Sigmoid colon (tissue), 7 donors: Measurements from ENCODE around the gene MKRN2OS. TPM values are rescaled to one million over a fixed set of nuclear protein-coding genes. Genes with fewer than 3 reads are reported as not detected.
"Not testable (repeated sequence)": the region's sequence is repeated elsewhere in the genome, so short reads cannot be mapped to it uniquely, and the experiment has no call there.

Experiments used
- DNase-seq: peaks from one replicate; pipeline ENCODE4 v3.0.0-alpha.2; 2019
- H3K27ac ChIP-seq, 4 donors: fragments of 200-600 bp; sonication (generic); one replicate each; pipeline ENCODE4 v1.5.1; 2016 to 2019; ENCODE audit warnings: mild to moderate bottlenecking in 1 of 4
- H3K27me3 ChIP-seq, 3 donors: fragments of 200-600 bp; sonication (generic); one replicate each; pipeline ENCODE4 v1.5.1; 2019; ENCODE audit warnings: mild to moderate bottlenecking in 1 of 3
- H3K36me3 ChIP-seq, 4 donors: fragments of 200-600 bp; sonication (generic); one replicate each; pipeline ENCODE4 v1.5.1; 2016 to 2019
- H3K4me1 ChIP-seq, 4 donors: fragments of 200-600 bp; sonication (generic); one replicate each; pipeline ENCODE4 v1.5.1; 2017 to 2019
- H3K4me3 ChIP-seq, 4 donors: fragments of 200-600 bp; sonication (generic); one replicate each; pipeline ENCODE4 v1.5.1; 2017 to 2019; ENCODE audit warnings: mild to moderate bottlenecking in 2 of 4, moderate library complexity in 1 of 4
- H3K9me3 ChIP-seq, 4 donors: fragments of 200-600 bp in 3 of 4; sonication (generic) in 3 of 4; one replicate each; pipeline versions ENCODE4 v1.5.1 to v1.6.1; 2013 to 2019
- CTCF ChIP-seq, 4 experiments: fragments of 450-650 bp in 3 of 4; fragments of 200-600 bp in 1 of 4; IDR thresholded peaks; one replicate each; pipeline ENCODE4 v1.5.1; 2016 to 2019; ENCODE audit warnings: antibody characterized with exemption in 4 of 4, mild to moderate bottlenecking in 3 of 4, moderate library complexity in 2 of 4
- EP300 ChIP-seq, 4 donors: sonication (generic); formaldehyde crosslinking; IDR thresholded peaks; one replicate each; pipeline ENCODE4 v1.6.1; 2017; ENCODE audit warnings: antibody characterized with exemption in 4 of 4
- POLR2A ChIP-seq, 2 donors: fragments of 450-650 bp; IDR thresholded peaks; one replicate each; pipeline ENCODE4 v1.6.1; 2016; ENCODE audit warnings: antibody characterized with exemption in 2 of 2, mild to moderate bottlenecking in 2 of 2, moderate library complexity in 2 of 2
- POLR2AphosphoS5 ChIP-seq, 4 donors: sonication (generic); formaldehyde crosslinking; IDR thresholded peaks; one replicate each; pipeline ENCODE4 v1.6.1; 2017; ENCODE audit warnings: antibody characterized with exemption in 4 of 4
- WGBS, 2 donors: extraction: QIAGEN DNeasy Blood & Tissue Kit; methylation state at CpG; one replicate each; pipeline ENCODE4 v1.1.7; 2013; 5-methylcytosine and 5-hydroxymethylcytosine counted together
- intact Hi-C: fragments of 100-400 bp; cut with DNase I; formaldehyde crosslinking; loops from one replicate; pipeline ENCODE4 v1.15.1; 2023
- polyA plus RNA-seq, 3 donors: library from polyadenylated mRNA; stranded (reverse); fragments of 200-250 nt; gene quantifications; one replicate each; pipeline ENCODE4 v1.2.3, GENCODE V29; 2013
- total RNA-seq, 4 donors: library from RNA; depleted of rRNA; stranded (reverse); fragments of >200 nt; gene quantifications; one replicate each; pipeline ENCODE4 v1.1.0, GENCODE V29; 2016
- donor health status: healthy with polysubstance abuse.
- donor health status: Bipolar disorder and iron deficiency.
- donor health status: healthy.

MKRN2OS gene
- total and polyA plus RNA-seq, 7 donors: 4.0 to 14.6 (median 10.8) TPM; not detected in 4

- no peak for DNase-seq
- TF ChIP-seq EP300 (IDR thresholded peaks at IDR 0.05): no peak
- intact Hi-C loops: no loop called here
Observed at GRCh38 chr3:12544652-12545472, 437 bp downstream of the MKRN2OS start.

GRCh38 chr3:12543497-12543896, 1.8 kb downstream of the MKRN2OS start:
- H3K4me1 ChIP-seq, H3K27me3 ChIP-seq, H3K27ac ChIP-seq, H3K4me3 ChIP-seq, DNase-seq, intact Hi-C loops, H3K9me3 ChIP-seq: not testable (repeated sequence)
- peaks cover 0 to 18% (median 2%) of the 10 kb centered on the region in 4 donors for H3K36me3 ChIP-seq
- WGBS, 2 donors: 92 to 93% methylated on average over 12 of the region's 12 CpGs

More at GRCh38 chr3:12544652-12545472, 437 bp downstream of the MKRN2OS start:
- Histone ChIP-seq H3K36me3 (peaks cover 0 to 6% (median 2%) of the 10 kb centered on the region in 4 donors), H3K27ac (no peak overlapping the region), H3K4me1 (no peaks in the 10 kb centered on the region), H3K4me3 (no peak overlapping the region), H3K9me3 (no peaks in the 10 kb centered on the region), H3K27me3 (no peaks in the 10 kb centered on the region)
- 17 to 66% methylated on average over 11 of the region's 11 CpGs for WGBS, 2 donors

GRCh38 chr3:12541625-12542024, 3.7 kb downstream of the MKRN2OS start:
- no peak overlapping the region for H3K4me3 ChIP-seq
- no peaks in the 10 kb centered on the region for H3K9me3 ChIP-seq
- no peaks in the 10 kb centered on the region for H3K4me1 ChIP-seq
- peaks cover 0 to 18% (median 2%) of the 10 kb centered on the region in 4 donors for H3K36me3 ChIP-seq
- TF ChIP-seq EP300 (IDR thresholded peaks at IDR 0.05) (no peak), POLR2AphosphoS5 (IDR thresholded peaks at IDR 0.05) (no peak), POLR2A (IDR thresholded peaks at IDR 0.05) (no peak), CTCF (IDR thresholded peaks at IDR 0.05) (no peak)
- intact Hi-C loops: no loop called here
- H3K27me3 ChIP-seq: no peaks in the 10 kb centered on the region
- no peak for DNase-seq
- WGBS, 2 donors: 77 to 78% methylated on average over 8 of the region's 8 CpGs
- H3K27ac ChIP-seq: no peak overlapping the region

- 95% methylated on average over 6 of the region's 6 CpGs for WGBS, 2 donors
- peaks cover 0 to 41% (median 6%) of the 10 kb centered on the region in 4 donors for H3K36me3 ChIP-seq
- no peak overlapping the region for H3K4me3 ChIP-seq
- intact Hi-C loops: no loop called here
- H3K9me3 ChIP-seq: no peaks in the 10 kb centered on the region
- H3K4me1 ChIP-seq: no peaks in the 10 kb centered on the region
- no peak overlapping the region for H3K27ac ChIP-seq
- H3K27me3 ChIP-seq: no peaks in the 10 kb centered on the region
- no peak for DNase-seq
- TF ChIP-seq CTCF (IDR thresholded peaks at IDR 0.05): no peak
- no peak for TF ChIP-seq EP300 (IDR thresholded peaks at IDR 0.05)
Observed at GRCh38 chr3:12536423-12536822, 8.9 kb downstream of the MKRN2OS start.

- Histone ChIP-seq H3K4me3 (no peak overlapping the region), H3K9me3 (no peaks in the 10 kb centered on the region), H3K4me1 (no peaks in the 10 kb centered on the region), H3K27ac (no peak overlapping the region), H3K36me3 (peaks cover 0 to 42% (median 10%) of the 10 kb centered on the region in 4 donors), H3K27me3 (no peaks in the 10 kb centered on the region)
- no peak for DNase-seq
- intact Hi-C loops: no loop called here
- TF ChIP-seq POLR2AphosphoS5 (IDR thresholded peaks at IDR 0.05) (no peak), POLR2A (IDR thresholded peaks at IDR 0.05) (no peak), EP300 (IDR thresholded peaks at IDR 0.05) (no peak), CTCF (IDR thresholded peaks at IDR 0.05) (no peak)
- WGBS, 2 donors: 89 to 92% methylated on average over 5 of the region's 5 CpGs
Observed at GRCh38 chr3:12532182-12532581, 13.1 kb downstream of the MKRN2OS start.

GRCh38 chr3:12527757-12528143, 17.5 kb downstream of the MKRN2OS start:
- H3K27ac ChIP-seq: no peak overlapping the region
- no peaks in the 10 kb centered on the region for H3K9me3 ChIP-seq
- H3K36me3 ChIP-seq: peaks cover 0 to 53% (median 16%) of the 10 kb centered on the region in 4 donors
- no peak for DNase-seq
- intact Hi-C loops: no loop called here
- 95 to 99% methylated on average over 3 of the region's 3 CpGs for WGBS, 2 donors
- H3K27me3 ChIP-seq: no peaks in the 10 kb centered on the region
- no peaks in the 10 kb centered on the region for H3K4me1 ChIP-seq
- TF ChIP-seq POLR2A (IDR thresholded peaks at IDR 0.05) (no peak), POLR2AphosphoS5 (IDR thresholded peaks at IDR 0.05) (no peak), CTCF (IDR thresholded peaks at IDR 0.05) (no peak), EP300 (IDR thresholded peaks at IDR 0.05) (no peak)
- H3K4me3 ChIP-seq: no peak overlapping the region
